ENCODE data around the gene DBR1. TPM values are rescaled to one million over a fixed set of nuclear protein-coding genes. Genes with fewer than 3 reads are reported as not detected.
A peak's percentile ranks its signal among the peaks of the same experiment; 100 is the strongest.

Gene DBR1
- total and polyA plus RNA-seq, 2 of the 13 experiments (the other 11 are each of a cell fraction or from before 2014, with no cell fraction given), result 6.4 to 16.7 TPM

DNA sequence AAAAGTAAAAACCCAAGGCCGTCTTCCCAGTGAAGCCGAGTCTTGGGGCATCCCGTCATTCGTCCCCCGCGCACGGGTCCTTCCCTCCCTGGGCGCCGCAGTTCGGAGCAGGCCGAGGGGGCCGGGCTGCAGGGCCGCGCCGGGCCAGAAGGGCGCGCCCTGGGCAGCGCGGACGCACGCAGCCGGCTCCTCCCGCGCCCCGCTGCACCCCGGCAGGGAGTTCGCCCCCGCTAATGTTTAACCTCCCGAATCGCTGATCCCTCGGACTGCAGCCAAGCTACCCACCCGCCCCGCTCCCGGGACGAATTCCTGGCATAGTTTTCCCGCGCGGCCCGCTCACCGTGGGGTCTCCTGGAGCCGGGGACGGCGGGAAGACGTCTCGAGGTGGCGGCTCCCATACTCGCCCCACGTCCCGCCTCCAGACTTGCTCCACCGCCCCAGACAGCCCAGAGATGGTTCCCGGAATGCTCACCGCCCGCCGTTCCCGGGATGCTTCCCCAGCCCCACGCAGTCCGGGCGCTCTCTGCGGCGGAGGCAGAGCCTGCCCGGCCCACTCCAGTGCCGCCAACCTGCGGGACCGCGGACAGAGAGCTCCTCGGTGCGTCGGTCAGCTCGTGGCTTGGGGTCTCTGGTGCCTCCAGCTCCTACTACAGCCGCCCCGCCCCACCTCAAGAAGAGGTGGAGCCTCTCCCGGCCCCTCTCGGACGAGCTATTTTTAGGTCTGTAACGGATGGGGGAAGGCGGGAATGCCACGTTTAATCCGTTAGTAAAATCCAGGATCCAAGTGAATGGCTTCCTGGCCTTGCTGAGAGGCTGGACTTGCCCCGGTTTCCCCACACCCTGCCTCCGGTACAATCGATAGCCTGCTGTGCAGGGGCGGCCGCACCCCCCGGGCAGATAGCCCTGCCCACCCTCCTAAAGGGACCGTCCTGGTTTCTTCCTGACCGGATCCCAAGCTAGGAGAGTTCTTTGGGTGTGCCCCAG lies 59.4 kb downstream of the DBR1 start, which contains the start of gene DZIP1L (continued):
- TF ChIP-seq, protein P1, sequence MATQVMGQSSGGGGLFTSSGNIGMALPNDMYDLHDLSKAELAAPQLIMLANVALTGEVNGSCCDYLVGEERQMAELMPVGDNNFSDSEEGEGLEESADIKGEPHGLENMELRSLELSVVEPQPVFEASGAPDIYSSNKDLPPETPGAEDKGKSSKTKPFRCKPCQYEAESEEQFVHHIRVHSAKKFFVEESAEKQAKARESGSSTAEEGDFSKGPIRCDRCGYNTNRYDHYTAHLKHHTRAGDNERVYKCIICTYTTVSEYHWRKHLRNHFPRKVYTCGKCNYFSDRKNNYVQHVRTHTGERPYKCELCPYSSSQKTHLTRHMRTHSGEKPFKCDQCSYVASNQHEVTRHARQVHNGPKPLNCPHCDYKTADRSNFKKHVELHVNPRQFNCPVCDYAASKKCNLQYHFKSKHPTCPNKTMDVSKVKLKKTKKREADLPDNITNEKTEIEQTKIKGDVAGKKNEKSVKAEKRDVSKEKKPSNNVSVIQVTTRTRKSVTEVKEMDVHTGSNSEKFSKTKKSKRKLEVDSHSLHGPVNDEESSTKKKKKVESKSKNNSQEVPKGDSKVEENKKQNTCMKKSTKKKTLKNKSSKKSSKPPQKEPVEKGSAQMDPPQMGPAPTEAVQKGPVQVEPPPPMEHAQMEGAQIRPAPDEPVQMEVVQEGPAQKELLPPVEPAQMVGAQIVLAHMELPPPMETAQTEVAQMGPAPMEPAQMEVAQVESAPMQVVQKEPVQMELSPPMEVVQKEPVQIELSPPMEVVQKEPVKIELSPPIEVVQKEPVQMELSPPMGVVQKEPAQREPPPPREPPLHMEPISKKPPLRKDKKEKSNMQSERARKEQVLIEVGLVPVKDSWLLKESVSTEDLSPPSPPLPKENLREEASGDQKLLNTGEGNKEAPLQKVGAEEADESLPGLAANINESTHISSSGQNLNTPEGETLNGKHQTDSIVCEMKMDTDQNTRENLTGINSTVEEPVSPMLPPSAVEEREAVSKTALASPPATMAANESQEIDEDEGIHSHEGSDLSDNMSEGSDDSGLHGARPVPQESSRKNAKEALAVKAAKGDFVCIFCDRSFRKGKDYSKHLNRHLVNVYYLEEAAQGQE (IDR thresholded peaks at IDR 0.05; ENCODE audit: borderline replicate concordance in 1 of 2, low read depth in 1 of 2, low read length in 2 of 2), result no peak
- TF ChIP-seq RFX1 (IDR thresholded peaks at IDR 0.05) (no peak), ZNF333 (CRISPR knock-in tag; IDR thresholded peaks at IDR 0.05; ENCODE audit: borderline replicate concordance) (no peak), SP4 (CRISPR knock-in tag; IDR thresholded peaks at IDR 0.05) (peak; percentile 60; the same call in 1 of the 2 replicates), ATM (IDR thresholded peaks at IDR 0.05; ENCODE audit: borderline replicate concordance) (no peak), ZNF3 (CRISPR knock-in tag; IDR thresholded peaks at IDR 0.05) (no peak), XRCC5 (optimal IDR thresholded peaks at IDR 0.05; ENCODE audit: low read length) (peak; percentile 37), ZNF782 (CRISPR knock-in tag; IDR thresholded peaks at IDR 0.05; ENCODE audit: borderline replicate concordance) (no peak), ZNF343 (CRISPR knock-in tag; IDR thresholded peaks at IDR 0.05) (no peak), ZNF713 (CRISPR knock-in tag; IDR thresholded peaks at IDR 0.05) (no peak), ZNF530 (CRISPR knock-in tag; IDR thresholded peaks at IDR 0.05; ENCODE audit: low read depth) (no peak), REPIN1 (CRISPR knock-in tag; IDR thresholded peaks at IDR 0.05; ENCODE audit: borderline replicate concordance, low read depth) (no peak)
- TF ChIP-seq, protein P2, sequence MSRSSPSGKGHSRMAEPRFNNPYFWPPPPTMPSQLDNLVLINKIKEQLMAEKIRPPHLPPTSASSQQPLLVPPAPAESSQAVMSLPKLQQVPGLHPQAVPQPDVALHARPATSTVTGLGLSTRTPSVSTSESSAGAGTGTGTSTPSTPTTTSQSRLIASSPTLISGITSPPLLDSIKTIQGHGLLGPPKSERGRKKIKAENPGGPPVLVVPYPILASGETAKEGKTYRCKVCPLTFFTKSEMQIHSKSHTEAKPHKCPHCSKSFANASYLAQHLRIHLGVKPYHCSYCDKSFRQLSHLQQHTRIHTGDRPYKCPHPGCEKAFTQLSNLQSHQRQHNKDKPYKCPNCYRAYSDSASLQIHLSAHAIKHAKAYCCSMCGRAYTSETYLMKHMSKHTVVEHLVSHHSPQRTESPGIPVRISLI (CRISPR knock-in tag; IDR thresholded peaks at IDR 0.05; ENCODE audit: borderline replicate concordance), result no peak
- TF ChIP-seq, protein P3, sequence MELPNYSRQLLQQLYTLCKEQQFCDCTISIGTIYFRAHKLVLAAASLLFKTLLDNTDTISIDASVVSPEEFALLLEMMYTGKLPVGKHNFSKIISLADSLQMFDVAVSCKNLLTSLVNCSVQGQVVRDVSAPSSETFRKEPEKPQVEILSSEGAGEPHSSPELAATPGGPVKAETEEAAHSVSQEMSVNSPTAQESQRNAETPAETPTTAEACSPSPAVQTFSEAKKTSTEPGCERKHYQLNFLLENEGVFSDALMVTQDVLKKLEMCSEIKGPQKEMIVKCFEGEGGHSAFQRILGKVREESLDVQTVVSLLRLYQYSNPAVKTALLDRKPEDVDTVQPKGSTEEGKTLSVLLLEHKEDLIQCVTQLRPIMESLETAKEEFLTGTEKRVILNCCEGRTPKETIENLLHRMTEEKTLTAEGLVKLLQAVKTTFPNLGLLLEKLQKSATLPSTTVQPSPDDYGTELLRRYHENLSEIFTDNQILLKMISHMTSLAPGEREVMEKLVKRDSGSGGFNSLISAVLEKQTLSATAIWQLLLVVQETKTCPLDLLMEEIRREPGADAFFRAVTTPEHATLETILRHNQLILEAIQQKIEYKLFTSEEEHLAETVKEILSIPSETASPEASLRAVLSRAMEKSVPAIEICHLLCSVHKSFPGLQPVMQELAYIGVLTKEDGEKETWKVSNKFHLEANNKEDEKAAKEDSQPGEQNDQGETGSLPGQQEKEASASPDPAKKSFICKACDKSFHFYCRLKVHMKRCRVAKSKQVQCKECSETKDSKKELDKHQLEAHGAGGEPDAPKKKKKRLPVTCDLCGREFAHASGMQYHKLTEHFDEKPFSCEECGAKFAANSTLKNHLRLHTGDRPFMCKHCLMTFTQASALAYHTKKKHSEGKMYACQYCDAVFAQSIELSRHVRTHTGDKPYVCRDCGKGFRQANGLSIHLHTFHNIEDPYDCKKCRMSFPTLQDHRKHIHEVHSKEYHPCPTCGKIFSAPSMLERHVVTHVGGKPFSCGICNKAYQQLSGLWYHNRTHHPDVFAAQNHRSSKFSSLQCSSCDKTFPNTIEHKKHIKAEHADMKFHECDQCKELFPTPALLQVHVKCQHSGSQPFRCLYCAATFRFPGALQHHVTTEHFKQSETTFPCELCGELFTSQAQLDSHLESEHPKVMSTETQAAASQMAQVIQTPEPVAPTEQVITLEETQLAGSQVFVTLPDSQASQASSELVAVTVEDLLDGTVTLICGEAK (IDR thresholded peaks at IDR 0.05), result no peak
- TF ChIP-seq, protein P3 (CRISPR knock-in tag; IDR thresholded peaks at IDR 0.05), result no peak
